CD1c-positive myeloid dendritic cell (primary cell): ENCODE results near the gene PHACTR4.
"Not testable (repeated sequence)": the region's sequence is repeated elsewhere in the genome, so short reads cannot be mapped to it uniquely, and the experiment has no call there.

Source experiments
- DNase-seq: peaks from one replicate; pipeline ENCODE4 v3.0.0-alpha.2; 2016; ENCODE audit errors: extremely low spot score

Gene PHACTR4

DNA sequence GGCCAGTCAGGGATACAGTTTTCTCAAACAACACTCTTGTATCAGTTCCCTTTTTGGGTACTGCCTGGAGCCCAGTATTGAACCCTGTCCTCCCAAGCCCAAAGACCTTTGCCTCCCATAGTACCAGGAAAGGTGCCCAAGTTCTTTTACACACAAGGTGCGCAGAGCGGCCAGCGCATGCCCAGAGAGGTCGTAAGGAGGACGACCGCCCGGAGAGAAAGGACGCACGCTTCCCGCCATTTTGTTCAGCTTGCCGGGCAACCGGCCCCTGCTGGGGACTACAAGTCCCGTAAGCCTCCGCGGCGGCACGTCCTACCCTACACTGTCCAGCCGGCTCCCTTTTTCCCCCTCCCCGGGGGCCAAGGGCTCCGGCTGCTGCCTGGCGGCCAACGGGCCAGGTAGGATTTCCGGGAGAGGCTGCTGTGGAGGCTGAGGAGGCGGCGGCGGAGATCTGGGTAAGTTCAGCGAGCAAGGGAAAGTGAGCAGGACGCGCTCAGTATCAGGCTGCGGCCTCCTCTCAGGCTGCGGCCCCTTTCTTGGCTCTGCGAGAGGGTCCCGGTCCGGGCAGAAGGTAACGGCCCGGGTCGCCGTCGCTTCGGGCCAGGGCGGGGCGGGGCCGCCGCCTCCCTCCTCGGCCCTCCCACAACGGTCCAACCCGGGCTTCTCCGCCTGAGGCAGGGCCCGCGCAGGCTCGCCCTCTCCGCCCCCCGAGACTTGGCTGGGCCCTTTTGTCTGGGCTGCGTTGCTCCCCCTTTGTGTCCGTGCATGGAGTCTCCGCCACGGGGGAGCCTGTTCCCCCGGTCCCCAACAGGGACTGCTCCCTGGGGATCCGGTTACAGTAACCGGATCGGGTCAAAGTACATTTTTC, at the start of gene PHACTR4:
Gene PHACTR4, plus strand, starts transcription at position 370 of the 868 bp plus-strand sequence. CDS start 37,708 bp downstream, outside the sequence.
- DNase-seq: peak; percentile 88

DNA sequence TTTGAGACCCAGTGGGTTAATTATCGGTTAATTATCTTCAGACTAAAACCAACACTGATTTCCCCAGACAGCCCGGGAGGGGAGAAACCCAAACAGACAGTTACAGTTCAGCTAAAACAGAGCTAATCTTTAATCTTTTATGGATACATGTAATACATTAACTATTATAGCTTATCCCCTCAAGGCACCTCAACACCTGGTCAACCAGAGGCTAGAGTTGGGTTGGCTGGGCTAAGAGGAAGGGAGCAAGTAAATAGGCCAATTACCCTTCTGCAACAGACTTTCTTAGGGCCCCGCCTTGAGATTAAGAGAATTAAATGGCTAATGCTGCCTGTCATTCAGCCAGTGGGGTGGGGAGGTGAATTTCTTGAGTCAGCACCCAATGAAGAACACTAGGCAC, 47.3 kb upstream of the PHACTR4 start:
- no peak for DNase-seq

DNA sequence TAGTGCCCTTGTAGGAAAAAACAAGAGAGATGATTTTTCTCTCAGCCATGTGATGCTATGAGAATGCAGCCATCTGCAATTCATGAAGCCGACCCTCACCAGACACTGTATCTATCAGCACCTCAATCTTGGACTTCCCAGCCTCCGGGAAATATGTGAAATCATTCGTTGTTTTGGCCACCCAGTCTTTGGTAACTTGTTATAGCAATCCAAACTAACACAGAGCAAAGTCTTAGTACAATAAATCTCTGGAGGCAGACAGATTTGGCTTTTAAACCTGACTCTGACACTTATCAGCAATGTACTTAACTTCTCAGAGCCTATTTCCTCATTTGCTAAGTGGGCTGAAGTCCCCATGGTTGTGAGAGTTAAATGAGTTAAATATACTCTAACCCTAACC, 45.8 kb upstream of the PHACTR4 start:
- DNase-seq: no peak

GRCh38 chr1:28326515-28326914, 43.0 kb upstream of the PHACTR4 start:
- DNase-seq: peak; percentile 35

- DNase-seq: peak; percentile 27
These were observed 42.6 kb upstream of the PHACTR4 start for GRCh38 chr1:28326984-28327383.

DNA sequence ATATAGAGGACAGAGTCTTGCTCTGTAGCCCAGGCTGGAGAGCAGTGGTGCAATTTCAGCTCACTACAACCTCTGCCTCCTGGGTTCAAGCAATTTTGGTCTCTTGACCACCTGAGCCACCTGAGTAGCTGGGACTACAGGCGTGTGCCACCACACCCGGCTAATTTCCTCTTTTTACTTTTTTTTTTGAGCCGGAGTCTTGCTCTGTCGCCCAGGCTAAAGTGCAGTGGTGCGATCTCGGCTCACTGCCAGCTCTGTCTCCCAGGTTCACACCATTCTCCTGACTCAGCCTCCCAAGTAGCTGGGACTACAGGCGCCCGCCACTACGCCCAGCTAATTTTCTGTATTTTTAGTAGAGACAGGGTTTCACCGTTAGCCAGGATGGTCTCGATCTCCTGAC, 42.1 kb upstream of the PHACTR4 start:
- DNase-seq: not testable (repeated sequence)

DNA sequence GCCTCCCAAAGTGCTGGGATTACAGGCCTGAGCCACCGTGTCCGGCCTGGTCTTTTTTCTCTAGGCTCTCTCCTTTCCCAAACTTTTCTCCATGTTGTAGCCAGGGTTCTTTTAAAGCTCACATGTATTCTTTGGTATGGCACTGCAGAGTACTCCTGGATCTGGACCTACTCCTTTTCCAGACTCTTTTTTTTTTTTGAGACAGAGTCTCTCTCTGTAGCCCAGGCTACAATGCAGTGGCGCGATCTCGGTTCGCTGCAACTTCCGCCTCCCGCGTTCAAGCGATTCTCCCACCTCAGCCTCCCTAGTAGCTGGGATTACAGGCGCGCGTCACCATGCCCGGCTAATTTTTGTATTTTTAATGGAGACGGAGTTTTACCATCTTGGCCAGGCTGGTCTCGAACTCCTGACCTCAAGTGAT, 41.3 kb upstream of the PHACTR4 start:
- DNase-seq: no peak

DNA sequence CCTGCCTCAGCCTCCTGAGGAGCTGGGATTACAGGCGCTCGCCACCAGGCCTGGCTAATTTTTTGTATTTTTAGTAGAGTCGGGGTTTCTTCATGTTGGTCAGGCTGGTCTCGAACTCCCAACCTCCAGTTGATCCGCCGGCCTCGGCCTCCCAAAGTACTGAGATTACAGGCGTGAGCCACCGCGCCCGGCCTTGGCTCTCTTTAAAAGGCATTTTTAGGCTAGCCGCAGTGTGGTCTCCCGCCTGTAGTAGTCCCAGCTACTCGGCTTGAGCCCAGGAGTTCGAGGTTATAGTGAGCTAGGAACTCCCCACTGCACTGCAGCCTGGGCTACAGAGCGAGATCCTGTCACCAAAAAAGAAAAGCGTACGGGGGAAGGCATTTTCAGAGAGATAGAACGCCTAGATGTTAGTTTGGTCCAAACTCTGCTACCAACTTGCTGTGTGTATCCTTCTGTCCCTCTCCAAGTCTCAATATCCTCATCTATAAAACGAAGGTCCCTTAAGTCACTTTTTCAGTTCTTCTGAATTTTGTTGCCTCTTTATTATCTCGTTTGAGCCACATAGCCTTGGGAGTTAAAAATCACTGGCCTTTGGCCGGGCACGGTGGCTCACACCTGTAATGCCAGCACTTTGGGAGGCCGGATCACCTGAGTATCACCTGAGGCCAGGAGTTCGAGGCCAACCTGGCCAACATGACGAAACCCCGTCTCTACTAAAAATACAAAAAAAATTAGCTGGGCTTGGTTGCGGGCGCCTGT, 40.0 kb upstream of the PHACTR4 start:
- DNase-seq: peak; percentile 30

DNA sequence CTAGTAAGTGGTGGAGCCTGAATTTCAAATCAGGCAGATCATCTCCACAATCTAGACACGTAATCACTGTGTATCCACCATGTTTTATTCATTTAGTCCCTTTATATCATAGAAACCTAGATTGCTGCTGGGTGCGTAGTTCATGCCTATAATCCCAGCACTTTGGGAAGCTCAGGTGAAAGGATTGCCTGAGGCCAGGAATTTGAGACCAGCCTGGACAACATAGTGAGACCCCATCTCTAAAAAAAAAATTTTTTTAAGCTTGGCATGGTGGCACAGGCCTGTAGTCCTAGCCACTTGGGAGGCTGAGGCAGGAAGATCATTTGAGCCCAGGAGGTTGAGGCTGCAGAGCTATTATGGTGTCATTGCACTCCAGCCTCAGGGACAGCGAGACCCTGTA, 30.6 kb upstream of the PHACTR4 start:
- DNase-seq: no peak

DNA sequence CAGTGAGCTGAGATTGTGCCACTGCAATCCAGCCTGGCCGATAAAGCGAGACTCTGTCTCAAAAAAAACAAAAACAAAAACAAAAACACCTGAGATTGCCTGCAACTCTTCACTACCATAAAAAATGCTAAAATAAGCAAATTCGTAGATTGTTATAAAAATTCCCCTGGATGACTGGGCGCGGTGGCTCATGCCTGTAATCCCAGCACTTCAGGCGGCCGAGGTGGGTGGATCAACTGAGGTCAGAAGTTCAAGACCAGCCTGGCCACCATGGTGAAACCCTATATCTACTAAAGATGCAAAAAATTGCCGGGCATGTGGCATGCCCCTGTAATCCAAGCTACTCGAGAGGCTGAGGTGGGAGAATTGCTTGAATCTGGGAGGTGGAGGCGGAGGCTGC, 30.0 kb upstream of the PHACTR4 start:
- DNase-seq: no peak

DNA sequence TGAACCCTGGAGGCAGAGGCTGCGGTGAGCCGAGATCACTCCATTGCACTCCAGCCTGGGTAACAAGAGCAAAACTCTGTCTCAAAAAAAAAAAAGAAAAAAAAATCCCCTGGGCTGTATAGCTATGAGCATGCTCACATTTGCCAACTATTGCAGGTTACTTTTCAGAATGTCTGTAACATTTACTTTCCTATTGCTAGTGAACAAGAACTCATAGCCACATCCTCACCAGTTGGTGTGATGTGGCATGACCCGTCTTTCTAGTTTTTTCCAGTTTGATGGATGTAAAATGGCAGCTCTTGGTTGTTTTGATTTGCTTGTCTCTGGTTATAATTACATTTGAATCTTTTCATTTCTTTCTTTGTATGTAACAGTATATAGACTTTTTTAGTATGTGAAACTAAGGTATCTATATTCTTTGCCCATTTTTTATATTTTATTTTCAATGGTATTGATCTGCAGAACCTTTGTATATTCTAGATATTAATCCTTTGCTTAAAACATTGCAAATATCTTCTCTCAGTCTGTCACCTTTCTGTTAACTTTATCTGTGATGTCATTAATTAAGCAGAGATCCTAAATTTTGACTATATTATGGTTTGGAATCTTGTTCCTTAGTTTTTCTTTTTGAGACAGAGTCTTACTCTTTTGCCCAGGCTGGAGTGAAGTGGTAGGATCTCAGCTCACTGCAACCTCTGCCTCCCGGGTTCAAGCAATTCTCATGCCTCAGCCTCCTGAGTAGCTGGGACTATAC, 29.1 kb upstream of the PHACTR4 start:
- DNase-seq: no peak

DNA sequence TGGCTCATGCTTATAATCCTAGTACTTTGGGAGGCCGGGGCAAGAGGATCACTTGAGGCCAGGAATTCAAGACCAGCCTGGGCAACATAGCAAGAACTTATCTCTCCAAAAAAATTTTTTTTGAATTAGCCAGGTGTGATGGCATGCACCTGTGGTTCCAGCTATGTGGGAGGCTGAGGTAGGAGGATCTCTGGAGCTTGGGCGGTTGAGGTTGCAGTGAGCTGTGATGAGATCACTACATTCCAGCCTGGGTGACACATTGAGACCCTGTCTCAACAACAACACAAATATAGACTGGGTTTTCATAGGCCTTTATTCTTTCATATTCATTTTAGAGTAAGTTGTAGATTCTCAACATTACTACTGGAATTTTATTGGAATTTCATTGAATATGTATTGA, 27.9 kb upstream of the PHACTR4 start:
- DNase-seq: no peak

GRCh38 chr1:28343405-28343804, 26.1 kb upstream of the PHACTR4 start:
- no peak for DNase-seq

DNA sequence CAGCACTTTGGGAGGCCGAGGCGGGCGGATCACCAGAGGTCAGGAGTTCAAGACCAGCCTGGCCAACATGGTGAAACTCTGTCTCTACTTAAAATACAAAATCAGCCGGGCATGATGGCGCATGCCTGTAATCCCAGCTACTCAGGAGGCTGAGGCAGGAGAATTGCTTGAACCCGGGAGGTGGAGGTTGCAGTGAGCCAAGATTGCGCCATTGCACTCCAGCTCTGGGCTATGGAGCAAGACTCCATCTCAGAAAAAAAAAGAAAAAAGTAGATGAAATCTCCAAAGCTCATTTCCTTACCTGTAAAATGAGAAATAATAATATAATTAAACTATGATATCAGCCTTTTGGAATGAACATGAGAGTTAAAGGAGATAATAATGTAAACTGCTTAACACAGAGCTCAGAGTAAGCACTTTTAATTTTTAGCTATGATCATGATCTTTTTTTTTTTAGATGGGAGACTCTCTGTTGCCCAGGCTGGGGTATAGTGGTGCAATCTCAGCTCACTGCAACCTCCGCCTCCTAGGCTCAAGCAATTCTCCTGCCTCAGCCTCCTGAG, 16.2 kb upstream of the PHACTR4 start:
- not testable (repeated sequence) for DNase-seq

DNA sequence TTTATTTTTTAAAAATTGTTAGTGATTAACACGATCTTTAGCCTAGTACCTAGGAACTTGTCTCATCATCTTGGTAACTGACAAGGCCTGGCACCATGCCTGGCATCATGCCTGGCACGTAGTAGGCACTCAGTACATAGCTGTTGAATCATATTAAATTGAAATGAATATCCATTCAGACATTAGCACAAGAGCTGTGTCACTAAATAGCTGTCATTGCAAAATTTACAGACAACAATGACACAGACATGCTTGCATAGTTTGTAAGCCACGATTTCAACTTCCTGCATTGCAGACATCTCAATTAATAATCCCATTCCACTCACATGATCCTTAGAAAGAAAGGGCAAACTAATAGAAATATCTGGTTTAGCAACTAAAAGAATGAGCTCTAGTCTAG, 15.4 kb upstream of the PHACTR4 start:
- no peak for DNase-seq

DNA sequence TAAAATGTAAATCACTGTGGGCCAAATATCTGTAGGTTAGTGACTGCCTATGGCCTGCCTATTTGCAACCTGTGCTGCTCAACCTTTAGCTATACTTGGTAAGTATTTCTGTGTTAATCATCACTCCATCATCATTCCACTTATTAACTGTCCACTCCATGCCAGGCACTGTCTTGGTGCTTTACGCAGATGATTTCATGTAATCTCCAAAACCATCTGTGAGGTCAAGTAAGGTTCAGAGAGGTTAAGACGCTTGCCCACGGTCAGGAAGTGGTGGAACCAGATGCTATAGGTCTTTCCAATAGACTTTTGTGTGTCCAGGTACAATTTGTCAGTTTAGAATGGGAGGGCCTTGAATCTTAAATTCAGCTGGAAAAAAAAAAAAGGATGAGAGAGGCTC, 10.8 kb upstream of the PHACTR4 start:
- DNase-seq: no peak

- DNase-seq: peak; percentile 74
These were observed 9.8 kb upstream of the PHACTR4 start for GRCh38 chr1:28359592-28360239.

DNA sequence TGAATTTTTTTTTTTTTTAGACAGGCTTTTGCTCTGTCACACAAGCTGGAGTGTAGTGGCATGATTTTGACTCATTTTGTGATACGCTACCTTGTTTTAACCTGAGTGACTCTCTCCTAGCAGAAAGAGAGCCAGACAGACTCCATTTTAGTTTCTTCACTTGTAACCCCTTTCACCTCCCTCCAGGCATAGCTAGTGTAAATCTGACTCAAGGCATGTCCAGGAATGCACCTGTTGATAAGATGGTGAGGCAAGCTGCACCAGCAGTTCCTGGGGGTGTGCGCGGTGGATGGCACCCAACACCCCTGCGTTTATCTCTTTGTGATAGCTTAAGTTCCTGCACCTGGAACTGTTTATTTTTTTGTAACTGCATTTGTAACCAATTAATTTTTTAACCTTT, 4.7 kb upstream of the PHACTR4 start:
- DNase-seq: no peak

DNA sequence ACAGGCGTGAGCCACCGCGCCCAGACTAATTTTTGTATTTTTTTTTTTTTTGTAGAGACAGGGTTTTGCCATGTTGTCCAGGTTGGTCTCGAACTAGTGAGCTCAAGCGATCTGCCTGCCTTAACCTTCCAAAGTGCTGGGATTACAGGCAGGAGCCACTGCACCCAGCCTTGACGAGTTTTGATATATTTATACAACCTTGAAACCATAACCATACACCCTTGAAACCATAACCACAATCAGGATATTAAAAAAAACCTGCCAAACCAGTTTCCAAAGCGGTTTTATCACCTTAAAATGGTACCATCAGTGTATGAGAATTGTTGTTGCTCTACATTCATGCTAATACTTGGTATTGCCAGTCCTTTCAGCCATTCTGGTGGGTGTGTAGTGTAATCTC, 3.7 kb upstream of the PHACTR4 start:
- no peak for DNase-seq

DNA sequence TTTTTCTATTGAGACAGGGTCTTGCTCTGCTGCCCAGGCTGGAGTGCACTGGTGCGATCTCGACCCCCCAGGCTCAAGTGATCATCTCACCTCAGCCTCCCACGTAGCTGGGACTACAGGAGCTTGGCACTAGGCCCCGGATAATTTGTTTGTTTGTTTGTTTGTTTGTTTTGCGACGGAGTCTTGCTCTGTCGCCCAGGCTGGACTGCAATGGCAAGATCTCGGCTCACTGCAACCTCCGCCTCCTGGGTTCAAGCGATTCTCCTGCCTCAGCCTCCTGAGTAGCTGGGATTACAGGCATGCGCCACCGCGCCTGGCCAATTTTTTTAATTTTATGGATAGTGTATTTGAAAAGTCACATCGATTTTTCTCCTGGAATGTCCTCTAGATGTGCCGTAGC, 932 bp upstream of the PHACTR4 start:
- DNase-seq: not testable (repeated sequence)

- peak; percentile 30 for DNase-seq
These were observed 884 bp downstream of the PHACTR4 start for GRCh38 chr1:28370239-28371009.
